ENCODE measurements around the gene YPEL2.
A peak's percentile ranks its signal among the peaks of the same experiment; 100 is the strongest.
"Not testable (repeated sequence)": the region's sequence is repeated elsewhere in the genome, so short reads cannot be mapped to it uniquely, and the experiment has no call there.

Gene YPEL2

GRCh38 chr17:59377410-59377809 lies 46.0 kb downstream of the YPEL2 start:
- DNase-seq, result peak; percentile 22

GRCh38 chr17:59378675-59379074 lies 47.2 kb downstream of the YPEL2 start:
- DNase-seq, result no peak

- DNase-seq, result no peak
Observed at GRCh38 chr17:59380474-59380873, 49.0 kb downstream of the YPEL2 start.

GRCh38 chr17:59381716-59382570 lies 50.5 kb downstream of the YPEL2 start:
- peak; percentile 37 for DNase-seq

- no peak for DNase-seq
Observed at GRCh38 chr17:59383893-59384292, 52.4 kb downstream of the YPEL2 start.

GRCh38 chr17:59387351-59388068 lies 56.1 kb downstream of the YPEL2 start:
- DNase-seq, result no peak

GRCh38 chr17:59388069-59388556 lies 56.7 kb downstream of the YPEL2 start:
- DNase-seq, result no peak

GRCh38 chr17:59389066-59389465 lies 57.6 kb downstream of the YPEL2 start:
- peak; percentile 17 for DNase-seq

GRCh38 chr17:59391021-59391420 lies 59.6 kb downstream of the YPEL2 start:
- no peak for DNase-seq

GRCh38 chr17:59392973-59393679 lies 61.7 kb downstream of the YPEL2 start:
- no peak for DNase-seq

- DNase-seq, result not testable (repeated sequence)
Observed at GRCh38 chr17:59393742-59394410, 62.4 kb downstream of the YPEL2 start.

- DNase-seq, result peak; percentile 27
Observed at GRCh38 chr17:59396134-59396826, 64.8 kb downstream of the YPEL2 start.

- DNase-seq, result peak; percentile 46
Observed at GRCh38 chr17:59397316-59398073, 66.0 kb downstream of the YPEL2 start.

GRCh38 chr17:59399914-59400313 lies 68.5 kb downstream of the YPEL2 start:
- DNase-seq, result peak; percentile 54

GRCh38 chr17:59400858-59401257 lies 69.4 kb downstream of the YPEL2 start:
- no peak for DNase-seq

- DNase-seq, result no peak
Observed at GRCh38 chr17:59401274-59401673, 69.8 kb downstream of the YPEL2 start.

GRCh38 chr17:59401725-59402124 lies 70.3 kb downstream of the YPEL2 start:
- no peak for DNase-seq

GRCh38 chr17:59402760-59403159 lies 71.3 kb downstream of the YPEL2 start:
- no peak for DNase-seq

GRCh38 chr17:59404471-59404870 lies 73.0 kb downstream of the YPEL2 start:
- no peak for DNase-seq

GRCh38 chr17:59405944-59406705 lies 74.7 kb downstream of the YPEL2 start:
- no peak for DNase-seq

Measured in activated effector memory CD4-positive, alpha-beta T cell treated with anti-CD3 and anti-CD28 coated beads, Interleukin-2, amount 50 U/mL, for 16 hours (primary cell).